GM19372 (cell line): ENCODE measurements around the gene CA5A.

Source experiments
- ATAC-seq: cut with Tn5 transposase; IDR thresholded peaks from one replicate; pipeline ENCODE4 v1.9.1; 2021; ENCODE audit warnings: mild to moderate bottlenecking, low read depth, moderate library complexity; ENCODE audit not compliant: unreplicated experiment

The CA5A gene

GRCh38 chr16:87964049-87964659, 27.8 kb upstream of the CA5A start:
- no peak for ATAC-seq

- ATAC-seq: no peak
Measured at GRCh38 chr16:87963400-87963799, 27.1 kb upstream of the CA5A start.

- ATAC-seq: no peak
Measured at GRCh38 chr16:87961623-87962022, 25.3 kb upstream of the CA5A start.

- no peak for ATAC-seq
Measured at GRCh38 chr16:87960852-87961251, 24.5 kb upstream of the CA5A start.

GRCh38 chr16:87960296-87960695, 24.0 kb upstream of the CA5A start:
- ATAC-seq: no peak

GRCh38 chr16:87959391-87959990, 23.2 kb upstream of the CA5A start:
- ATAC-seq: no peak

GRCh38 chr16:87958632-87959031, 22.3 kb upstream of the CA5A start:
- ATAC-seq: no peak

- ATAC-seq: no peak
Measured at GRCh38 chr16:87957296-87958094, 21.2 kb upstream of the CA5A start.

- ATAC-seq: no peak
Measured at GRCh38 chr16:87956365-87957231, 20.3 kb upstream of the CA5A start.

GRCh38 chr16:87956098-87956364, 19.7 kb upstream of the CA5A start:
- ATAC-seq: no peak

- no peak for ATAC-seq
Measured at GRCh38 chr16:87955302-87956097, 19.2 kb upstream of the CA5A start.

GRCh38 chr16:87954826-87955225, 18.5 kb upstream of the CA5A start:
- no peak for ATAC-seq

- ATAC-seq: no peak
Measured at GRCh38 chr16:87954361-87954760, 18.0 kb upstream of the CA5A start.

- no peak for ATAC-seq
Measured at GRCh38 chr16:87953308-87954215, 17.2 kb upstream of the CA5A start.

- no peak for ATAC-seq
Measured at GRCh38 chr16:87952751-87953150, 16.4 kb upstream of the CA5A start.

GRCh38 chr16:87951552-87952538, 15.5 kb upstream of the CA5A start:
- ATAC-seq: peak; percentile 7

GRCh38 chr16:87950765-87951551, 14.6 kb upstream of the CA5A start, which contains the start of gene BANP:
BANP (plus strand) TSS chr16:87951434; CDS start chr16:87975116, 23,682 bp downstream.
- peak; percentile 80 for ATAC-seq
